ENCODE data around the gene SYNDIG1. TPM values are rescaled to one million over a fixed set of nuclear protein-coding genes. Genes with fewer than 3 reads are reported as not detected.

Gene SYNDIG1
- polyA plus RNA-seq, 1 experiment, result 1.7 TPM

GRCh38 chr20:24485981-24486380, 16.6 kb downstream of the SYNDIG1 start:
- ChIA-PET CTCF (no interaction called here), POLR2A (no interaction called here)
- Histone ChIP-seq H3K27me3 (ENCODE audit: control insufficient read depth, insufficient read depth, low read length) (no peaks in the 10 kb centered on the region), H3K36me3 (ENCODE audit: control insufficient read depth, insufficient read depth, low read length) (no peaks in the 10 kb centered on the region), H3K4me3 (ENCODE audit: low read depth, low read length) (no peak overlapping the region)
- no peak for TF ChIP-seq CTCF (IDR thresholded peaks at IDR 0.05; ENCODE audit: insufficient read depth, low read depth, low read length)
- no peak for DNase-seq (ENCODE audit: low read depth)

GRCh38 chr20:24487240-24487639, 17.8 kb downstream of the SYNDIG1 start:
- no peak overlapping the region for H3K4me3 ChIP-seq (ENCODE audit: low read depth, low read length)
- TF ChIP-seq CTCF (IDR thresholded peaks at IDR 0.05; ENCODE audit: insufficient read depth, low read depth, low read length), result no peak
- no peaks in the 10 kb centered on the region for H3K27me3 ChIP-seq (ENCODE audit: control insufficient read depth, insufficient read depth, low read length)
- H3K36me3 ChIP-seq (ENCODE audit: control insufficient read depth, insufficient read depth, low read length), result no peaks in the 10 kb centered on the region
- no peak for DNase-seq (ENCODE audit: low read depth)
- CTCF ChIA-PET, result no interaction called here
- POLR2A ChIA-PET, result no interaction called here

- H3K4me3 ChIP-seq (ENCODE audit: low read depth, low read length), result no peak overlapping the region
- no peak for TF ChIP-seq CTCF (IDR thresholded peaks at IDR 0.05; ENCODE audit: insufficient read depth, low read depth, low read length)
- DNase-seq (ENCODE audit: low read depth), result no peak
- ChIA-PET POLR2A (no interaction called here), CTCF (no interaction called here)
- H3K27me3 ChIP-seq (ENCODE audit: control insufficient read depth, insufficient read depth, low read length), result no peaks in the 10 kb centered on the region
- no peaks in the 10 kb centered on the region for H3K36me3 ChIP-seq (ENCODE audit: control insufficient read depth, insufficient read depth, low read length)
Observed at GRCh38 chr20:24487648-24488047, 18.2 kb downstream of the SYNDIG1 start.

- DNase-seq (ENCODE audit: low read depth), result no peak
- no peaks in the 10 kb centered on the region for H3K27me3 ChIP-seq (ENCODE audit: control insufficient read depth, insufficient read depth, low read length)
- no peak for TF ChIP-seq CTCF (IDR thresholded peaks at IDR 0.05; ENCODE audit: insufficient read depth, low read depth, low read length)
- POLR2A ChIA-PET, result no interaction called here
- CTCF ChIA-PET, result no interaction called here
- no peaks in the 10 kb centered on the region for H3K36me3 ChIP-seq (ENCODE audit: control insufficient read depth, insufficient read depth, low read length)
- no peak overlapping the region for H3K4me3 ChIP-seq (ENCODE audit: low read depth, low read length)
Observed at GRCh38 chr20:24488064-24488799, 18.8 kb downstream of the SYNDIG1 start.

- Histone ChIP-seq H3K36me3 (ENCODE audit: control insufficient read depth, insufficient read depth, low read length) (no peaks in the 10 kb centered on the region), H3K4me3 (ENCODE audit: low read depth, low read length) (no peak overlapping the region), H3K27me3 (ENCODE audit: control insufficient read depth, insufficient read depth, low read length) (no peaks in the 10 kb centered on the region)
- no peak for TF ChIP-seq CTCF (IDR thresholded peaks at IDR 0.05; ENCODE audit: insufficient read depth, low read depth, low read length)
- ChIA-PET CTCF (no interaction called here), POLR2A (no interaction called here)
- DNase-seq (ENCODE audit: low read depth), result no peak
Observed at GRCh38 chr20:24488800-24489175, 19.4 kb downstream of the SYNDIG1 start.

Measured in BJ (cell line).